Activated T-cell treated with anti-CD3 and anti-CD28 coated beads for 24 hours (primary cell): ENCODE measurements around the gene NGDN.

Experiments used
- DNase-seq: peaks from one replicate; pipeline ENCODE4 v3.0.0-alpha.2; 2020; ENCODE audit warnings: low read depth

NGDN gene

DNA sequence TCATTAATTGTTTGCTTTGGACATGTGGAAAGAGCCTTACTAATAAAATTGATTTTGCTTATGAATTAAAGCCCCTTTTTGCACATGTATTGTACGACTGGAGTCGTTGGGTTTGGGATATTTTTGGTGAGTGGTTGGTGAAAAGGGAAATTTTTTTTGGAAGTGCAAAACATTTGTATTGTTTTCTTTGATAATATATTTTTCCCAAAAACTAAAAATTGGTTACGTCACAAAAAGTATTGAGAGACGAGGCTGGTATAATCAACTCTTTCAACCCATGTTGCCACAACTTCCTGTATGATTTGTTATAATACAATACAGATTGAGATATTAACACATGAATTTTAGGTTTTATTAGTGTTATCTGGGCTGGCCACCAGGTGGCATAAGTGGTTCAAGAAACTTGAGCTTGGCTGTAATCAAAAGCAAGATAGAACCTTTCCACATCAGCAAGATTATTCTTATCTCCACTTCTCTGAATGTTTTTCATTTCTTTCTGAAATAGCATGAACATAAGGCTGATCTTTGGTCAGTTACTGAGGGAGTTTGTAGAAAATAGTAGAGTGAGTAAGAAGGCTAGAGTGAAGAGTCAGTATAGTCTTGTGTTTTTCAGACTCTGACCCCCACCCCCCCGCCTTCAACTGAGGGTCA is 8.7 kb downstream of the NGDN start:
- peak; percentile 24 for DNase-seq

DNA sequence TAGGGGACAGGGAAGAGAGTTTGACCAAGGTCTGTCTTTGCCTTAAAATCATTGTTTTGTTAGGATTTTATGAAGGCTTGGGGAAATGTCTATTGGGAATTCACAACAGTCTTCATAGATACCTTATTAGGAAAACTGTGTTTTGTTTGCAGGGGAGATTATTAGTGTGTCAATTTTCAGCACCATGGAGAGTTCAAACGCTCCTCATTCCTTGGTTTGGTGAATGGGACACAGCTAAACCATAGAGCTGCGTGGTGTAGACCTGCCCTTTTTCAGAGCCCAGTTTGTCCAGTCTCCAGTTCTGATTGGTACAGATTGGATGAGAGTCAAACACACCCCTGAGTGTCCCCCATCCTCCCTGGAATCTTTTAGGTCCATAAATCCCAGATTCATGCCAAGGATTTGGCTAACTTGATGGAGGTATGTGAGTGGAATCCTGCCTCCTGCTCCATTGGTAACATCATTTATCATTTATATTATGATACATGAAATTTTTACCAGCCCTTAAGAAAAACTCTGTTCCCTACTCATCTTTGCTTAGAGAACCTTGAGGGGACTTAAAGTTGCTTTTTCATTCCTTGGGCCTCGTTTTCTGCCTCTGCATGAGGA is 12.0 kb downstream of the NGDN start:
- no peak for DNase-seq

DNA sequence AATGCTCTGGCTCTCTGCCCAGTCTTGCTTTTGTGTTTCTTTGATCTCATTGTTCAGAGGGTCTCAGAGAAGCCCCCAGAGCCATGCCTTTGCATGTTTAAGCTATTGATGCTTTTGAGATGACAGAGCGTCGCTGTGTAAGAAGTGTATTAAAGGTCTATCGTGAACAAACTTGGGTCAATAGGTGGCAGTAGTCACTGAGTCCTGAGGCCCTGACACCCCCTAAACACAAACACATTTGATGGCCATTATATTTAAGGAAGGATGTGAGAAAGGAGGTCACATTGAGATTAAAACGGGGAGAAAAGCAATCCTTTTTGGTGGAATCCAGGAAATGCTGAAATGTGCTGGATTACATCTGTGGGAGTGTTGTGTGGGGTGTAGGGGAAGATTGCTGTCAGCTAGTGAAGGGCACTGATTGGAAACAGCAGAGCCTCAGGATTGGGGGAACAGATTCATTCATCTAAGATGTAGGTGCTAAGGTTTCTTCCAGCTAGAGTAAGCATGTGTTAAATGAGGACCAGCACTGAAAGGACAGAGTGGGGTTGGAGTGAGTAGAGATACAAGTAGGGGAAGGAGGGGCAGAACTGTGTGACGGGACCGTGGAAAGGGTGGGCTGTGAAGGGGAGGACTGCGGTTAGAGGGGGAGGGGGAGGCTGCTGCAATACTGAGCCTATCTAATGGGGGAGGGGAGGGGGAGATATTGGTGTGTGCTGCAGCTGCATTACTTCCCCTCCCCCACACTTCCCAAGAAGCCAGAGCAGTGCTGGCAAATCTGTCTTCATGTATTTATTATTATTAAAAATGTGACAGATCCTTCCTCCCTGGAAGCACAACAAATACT is 12.7 kb downstream of the NGDN start:
- DNase-seq = no peak

DNA sequence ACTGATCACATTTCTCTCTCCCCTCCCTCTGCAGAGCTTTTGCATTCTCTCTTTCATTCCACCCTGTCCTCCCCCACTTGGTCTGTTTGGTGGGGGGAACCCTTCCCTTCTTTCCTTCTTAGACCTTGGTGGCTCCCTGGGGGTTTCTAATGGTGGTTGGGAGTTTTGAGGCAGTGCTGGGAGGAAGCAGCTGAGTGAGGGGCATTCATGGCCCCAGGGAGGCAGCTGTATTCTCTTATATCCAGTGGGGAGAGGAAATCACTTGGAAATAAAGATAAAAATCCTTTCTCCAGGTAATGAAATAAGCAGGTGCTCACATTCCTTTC is 13.3 kb downstream of the NGDN start:
- no peak for DNase-seq

DNA sequence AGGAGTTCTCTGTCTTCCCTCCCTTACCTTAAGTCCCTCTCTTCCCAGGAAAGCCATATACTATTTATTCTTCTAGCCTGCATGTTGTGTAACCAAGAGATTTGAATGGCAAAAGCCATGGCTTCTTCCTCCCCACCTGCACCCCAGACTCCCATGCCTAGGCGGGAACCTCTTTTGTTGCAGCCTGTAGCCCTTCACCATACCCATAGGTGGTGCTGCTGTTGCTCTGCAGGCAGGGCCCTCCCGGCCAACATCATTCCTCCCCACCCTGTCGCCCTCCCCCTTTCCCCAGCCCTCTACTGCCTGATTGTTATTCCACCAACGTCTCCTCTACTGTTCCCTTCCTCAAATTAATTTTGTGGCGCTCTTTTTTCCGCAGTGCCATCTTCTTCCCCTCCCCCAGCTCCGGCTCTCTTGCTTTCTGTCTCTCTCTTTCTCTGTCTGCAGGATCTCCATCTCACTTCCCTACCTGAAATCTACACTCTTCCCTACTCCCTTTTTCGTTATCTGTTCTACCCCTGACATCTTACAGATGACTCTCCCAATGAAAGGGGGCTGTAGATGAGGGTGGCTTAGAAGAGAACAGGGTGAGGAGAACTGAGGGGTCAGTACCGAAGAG is 13.8 kb downstream of the NGDN start:
- DNase-seq = no peak

DNA sequence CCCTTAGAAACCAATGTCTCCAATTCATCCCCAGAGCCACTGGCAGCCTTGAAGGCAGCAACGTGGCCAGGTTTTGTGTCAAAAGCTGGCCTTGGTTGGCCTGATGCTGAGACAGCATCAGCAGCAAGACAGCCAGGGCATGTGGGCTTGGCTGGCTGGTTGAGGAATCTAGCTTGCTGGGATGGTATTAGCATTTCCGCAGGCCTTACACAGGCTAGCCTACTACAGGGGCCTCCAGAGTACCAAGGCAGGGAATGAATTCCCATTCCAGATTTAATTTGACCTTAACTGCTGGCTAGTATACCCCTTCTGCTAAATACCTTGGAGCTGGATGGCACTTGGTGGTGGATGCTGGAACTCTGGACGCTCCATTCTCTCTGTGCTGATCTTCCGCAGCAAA is 15.8 kb downstream of the NGDN start:
- no peak for DNase-seq

DNA sequence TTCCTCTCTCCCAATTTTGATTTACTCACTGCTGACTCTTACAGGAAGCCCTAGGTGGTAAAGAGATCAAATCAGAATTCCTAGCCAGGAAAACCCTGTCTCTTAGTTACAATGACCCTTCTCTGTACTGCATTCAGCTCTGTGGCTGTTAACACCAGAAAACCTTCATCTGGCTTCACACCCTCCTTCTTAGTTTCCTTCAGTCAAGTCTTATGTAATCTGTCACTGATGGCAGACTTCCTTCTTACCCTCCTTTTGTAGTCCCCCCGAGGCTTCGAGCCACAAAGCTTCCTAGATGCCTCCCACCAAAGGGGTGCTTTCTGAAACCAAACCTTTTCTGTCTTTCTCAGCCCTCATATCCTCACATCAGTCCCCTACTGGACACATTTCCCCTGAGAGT is 16.5 kb downstream of the NGDN start:
- DNase-seq = no peak

DNA sequence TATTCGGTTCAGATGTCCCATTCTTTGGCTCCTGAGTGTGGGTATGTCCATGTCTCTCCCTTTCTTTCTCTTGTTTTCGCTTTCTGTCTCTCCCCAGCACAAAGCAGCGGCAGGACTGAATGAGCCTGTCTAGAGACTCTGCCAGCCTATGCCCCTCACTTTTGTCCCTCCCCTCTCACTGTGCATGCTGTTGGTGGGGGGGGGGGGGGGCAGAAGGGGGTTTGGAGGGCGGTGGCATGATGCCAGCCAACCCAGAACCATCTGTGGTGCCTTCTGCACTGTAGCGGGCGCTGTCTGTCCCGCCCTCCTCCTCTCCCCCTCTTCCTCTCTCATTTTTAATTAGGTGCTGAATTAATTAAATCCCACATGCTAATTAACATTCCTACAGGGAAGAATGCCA is 17.7 kb downstream of the NGDN start:
- DNase-seq = no peak

DNA sequence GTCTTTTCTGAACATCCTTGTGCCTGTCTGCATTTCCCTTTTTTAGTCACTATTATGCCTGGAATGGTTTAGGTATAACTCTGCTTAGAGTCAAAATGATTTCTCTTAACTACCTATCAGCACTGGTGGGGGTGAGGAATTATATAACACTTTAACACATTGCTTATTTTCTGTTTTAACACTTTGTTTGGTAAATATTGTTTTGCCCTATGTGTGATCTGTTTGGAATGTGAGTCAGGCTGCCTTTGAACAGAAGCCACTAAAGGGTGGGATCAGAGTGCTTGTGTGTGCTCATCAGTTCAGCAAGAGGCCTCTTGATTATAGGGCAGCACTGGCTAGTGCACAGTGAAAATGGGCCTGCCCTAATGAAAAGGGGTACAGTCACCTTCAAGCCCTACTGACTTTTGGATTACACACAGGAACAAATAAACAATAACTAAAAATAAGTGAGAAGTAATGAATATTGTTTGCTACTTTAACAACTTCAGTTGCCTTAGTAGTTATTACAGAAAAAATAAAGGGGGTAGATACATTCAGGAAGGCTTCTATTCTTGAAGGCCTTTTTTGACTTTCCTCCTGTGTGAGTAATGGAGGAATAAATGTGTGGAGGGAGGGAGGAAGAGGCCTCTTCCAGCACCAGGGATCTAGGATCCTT is 23.2 kb downstream of the NGDN start:
- no peak for DNase-seq

DNA sequence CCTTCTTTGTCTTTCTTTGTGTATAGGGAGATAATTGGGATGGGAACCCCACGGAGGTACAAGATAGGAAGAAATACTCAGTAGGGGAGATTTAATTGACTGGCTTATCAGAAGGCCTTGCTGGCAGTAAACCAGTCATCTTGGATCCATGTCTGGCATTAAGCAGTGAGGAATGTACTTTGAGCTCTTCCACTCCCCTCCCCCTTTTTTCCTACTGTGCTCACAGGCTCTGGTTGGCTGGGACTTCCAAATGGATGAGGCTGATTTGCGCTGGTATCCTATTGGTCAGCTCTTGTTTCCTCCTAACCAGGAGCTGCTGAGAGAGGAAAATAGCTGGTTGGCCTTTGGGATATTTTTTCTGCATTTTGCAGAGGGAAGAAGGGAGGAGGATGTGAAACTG is 24.7 kb downstream of the NGDN start:
- DNase-seq = no peak

DNA sequence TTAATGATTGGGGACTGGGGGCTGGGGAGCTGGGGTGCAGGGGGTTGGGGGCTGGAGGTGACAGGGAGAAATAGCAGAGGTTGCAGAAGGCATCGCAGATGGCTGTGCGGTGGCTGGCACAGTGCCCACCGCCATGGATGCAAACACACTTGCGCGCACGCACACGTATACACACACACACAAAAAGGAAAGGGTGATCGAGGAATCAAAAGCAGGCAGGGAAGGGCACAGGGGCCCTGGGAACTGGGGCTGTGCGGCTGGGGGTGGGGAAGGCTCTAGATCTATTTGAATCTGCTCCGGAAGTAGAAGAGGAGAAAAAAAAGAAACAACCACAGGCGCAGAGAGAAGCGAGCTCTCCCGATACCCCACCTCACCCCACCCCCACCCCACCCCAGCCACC is 42.7 kb downstream of the NGDN start:
- DNase-seq = no peak

DNA sequence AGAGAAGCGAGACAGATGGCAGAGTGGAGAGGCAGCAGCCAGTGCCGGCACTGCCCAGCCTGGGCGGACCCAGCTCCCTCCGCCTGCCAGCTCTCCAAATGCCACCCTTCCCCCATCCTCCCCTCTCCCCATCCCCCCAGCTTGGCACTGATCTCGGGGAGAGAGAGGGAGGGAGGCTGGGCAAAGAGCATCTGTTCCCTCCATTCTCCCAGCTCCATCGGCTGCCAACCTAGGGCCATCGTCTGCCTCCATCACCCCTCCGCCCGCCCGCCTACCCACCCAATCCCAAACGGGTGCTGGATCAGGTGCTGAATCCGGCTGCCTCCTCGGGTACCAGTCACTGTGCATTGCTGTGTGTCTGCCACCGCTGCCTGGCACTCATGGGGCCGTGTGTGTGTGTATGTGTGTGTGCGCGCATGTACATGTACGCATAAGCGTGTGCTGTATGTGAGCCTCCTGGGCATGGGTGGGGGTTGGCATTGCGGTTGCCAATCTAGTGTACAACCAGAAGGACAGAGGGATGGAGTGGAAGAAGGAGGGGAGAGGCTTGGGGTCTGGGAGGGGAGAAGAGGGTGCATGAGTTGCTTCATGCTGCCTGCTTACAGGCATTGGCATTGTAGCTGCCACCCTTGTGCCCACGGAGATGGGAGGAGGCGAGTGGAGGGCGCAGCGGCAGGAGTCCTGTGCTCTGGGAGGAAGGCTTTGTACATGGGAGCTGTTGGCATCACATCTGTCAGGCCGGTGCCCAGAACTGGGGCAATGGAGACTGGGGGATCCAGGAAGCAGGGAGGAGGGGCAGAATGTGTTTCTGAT is 43.7 kb downstream of the NGDN start:
- DNase-seq = no peak

DNA sequence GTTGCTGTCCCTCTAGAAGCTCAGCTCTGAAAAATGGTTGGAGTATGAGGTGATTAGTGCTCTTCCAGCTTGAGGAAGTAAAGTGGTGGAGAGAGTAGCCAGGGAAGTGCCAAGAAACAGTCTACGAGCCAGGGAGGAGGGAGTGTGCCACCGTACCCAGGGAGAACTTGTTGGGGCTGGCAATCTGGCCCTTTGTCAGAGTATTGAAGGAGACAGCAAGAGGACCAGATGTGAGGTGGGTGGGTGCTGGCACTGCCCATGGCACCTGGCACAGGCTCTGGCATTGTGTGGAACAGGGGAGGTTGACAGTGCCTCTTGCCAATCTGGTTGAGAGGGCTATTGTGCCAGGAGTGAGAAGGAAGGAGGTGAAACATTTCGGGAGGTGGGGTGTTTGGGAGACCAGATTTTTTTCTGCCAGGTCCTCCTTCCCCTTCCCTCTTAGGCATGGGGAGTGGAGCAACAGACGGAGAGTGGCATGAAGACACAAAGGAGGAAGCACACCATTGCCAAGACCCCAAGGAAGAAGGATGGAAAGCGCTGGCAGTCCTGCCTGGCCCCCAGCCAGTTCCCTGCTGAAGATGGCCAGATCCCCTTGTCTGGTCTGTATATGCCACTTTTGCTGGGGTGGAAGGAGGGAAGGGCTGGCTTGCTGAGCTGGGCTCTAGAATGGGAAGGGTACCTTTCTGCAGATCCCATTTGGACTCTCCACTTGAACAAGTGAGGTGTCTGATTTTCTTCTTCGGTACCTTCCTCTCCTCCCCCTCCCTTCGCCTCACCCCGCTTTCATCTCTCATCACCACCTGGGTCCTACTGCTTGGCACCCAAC is 44.5 kb downstream of the NGDN start:
- no peak for DNase-seq

DNA sequence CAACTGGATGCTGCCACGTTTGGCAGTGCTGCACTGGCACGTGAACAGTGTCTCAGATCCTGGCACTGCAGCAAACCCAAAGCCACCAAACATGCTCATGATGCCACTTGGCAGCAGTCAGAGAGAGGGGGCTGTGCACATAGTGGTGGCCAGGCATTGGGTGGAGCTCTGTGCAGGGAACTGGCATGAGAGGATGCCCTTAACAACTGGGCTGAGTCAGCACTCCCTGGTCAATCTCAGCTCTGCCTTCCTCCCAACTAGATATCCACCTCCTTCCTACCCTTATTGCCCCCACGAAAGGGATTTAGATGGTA is 45.1 kb downstream of the NGDN start:
- DNase-seq = no peak

DNA sequence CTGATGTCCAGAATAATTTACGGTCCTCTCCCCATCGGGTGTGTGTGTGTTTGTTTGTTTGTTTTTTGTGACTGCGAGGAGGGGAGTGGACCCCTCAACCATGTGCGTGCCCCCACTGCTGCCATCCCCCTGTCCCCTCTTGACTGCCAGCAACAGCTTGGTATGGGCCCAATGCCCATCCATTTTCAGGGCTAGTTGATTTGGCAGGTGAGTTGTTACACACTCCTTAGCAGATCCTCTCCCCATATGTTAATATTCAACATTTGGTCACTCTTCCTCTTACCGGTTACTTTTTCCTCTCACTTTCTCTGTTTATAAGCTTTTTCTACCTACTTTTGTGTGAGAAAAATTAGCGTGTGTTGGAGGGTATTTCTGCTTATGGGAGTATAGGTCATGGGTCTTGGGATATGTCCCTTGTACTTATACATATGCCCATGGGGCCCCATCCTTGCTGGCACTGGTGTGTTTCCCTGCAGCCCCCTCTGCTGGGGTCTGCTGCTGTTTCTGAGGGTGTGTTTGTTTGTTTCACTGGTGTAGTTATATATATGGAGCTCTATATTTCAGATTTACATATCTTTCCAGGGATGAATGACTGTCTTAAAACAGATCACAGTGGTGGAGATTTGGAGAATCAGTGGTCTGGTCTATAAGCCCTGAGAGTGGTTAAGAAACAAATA is 48.3 kb downstream of the NGDN start:
- no peak for DNase-seq

DNA sequence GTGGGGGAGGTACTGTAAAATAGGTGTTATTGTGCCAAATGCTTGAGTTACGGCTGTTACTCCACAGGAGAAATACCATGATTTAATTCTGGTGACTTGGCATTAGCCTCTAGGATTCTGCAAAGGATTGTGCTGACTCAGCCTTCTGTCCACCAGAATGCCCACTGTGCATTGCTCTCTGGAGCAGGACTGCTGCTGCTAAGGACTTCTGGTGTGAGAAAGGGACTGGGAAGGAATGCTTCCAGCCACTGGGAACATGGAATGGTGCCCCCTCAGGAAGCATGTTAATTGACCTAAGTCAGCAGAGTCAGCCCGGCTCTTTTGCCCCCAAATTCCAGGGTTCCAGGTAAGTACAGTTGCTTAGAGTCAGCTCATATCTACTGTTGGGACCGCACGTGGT is 49.2 kb downstream of the NGDN start:
- no peak for DNase-seq

DNA sequence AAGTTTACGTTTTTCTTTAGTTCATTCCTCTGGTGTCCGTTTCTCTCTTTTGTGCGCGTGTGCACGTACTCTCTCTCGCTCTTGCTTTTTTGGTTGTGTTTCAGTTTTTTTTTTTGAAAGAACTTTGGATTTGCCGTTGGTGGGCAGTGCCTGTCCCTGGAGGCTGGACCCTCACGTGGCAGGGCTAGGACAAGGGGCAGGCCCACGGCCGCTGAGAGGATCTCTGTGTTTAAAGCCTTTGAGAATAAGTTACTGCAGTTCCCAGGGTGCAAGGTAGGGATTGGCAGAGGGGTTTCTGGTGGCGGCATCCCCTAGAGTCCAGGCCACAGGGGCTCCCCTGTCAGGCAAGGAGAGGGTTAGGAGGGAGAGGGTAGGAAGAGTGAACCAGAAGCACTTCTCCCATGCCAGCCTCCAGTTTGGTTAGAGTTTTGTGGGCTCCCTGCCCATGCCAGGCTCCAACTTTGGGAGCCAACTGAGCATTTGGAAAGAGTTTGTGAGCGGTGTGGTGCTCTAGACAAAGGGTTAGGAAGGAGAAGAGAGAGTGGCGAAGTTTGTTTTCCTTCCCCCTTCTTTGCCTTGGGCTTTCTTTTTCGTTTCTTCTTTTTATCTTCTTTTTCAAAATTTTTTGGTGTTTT is 51.5 kb downstream of the NGDN start:
- DNase-seq = no peak

DNA sequence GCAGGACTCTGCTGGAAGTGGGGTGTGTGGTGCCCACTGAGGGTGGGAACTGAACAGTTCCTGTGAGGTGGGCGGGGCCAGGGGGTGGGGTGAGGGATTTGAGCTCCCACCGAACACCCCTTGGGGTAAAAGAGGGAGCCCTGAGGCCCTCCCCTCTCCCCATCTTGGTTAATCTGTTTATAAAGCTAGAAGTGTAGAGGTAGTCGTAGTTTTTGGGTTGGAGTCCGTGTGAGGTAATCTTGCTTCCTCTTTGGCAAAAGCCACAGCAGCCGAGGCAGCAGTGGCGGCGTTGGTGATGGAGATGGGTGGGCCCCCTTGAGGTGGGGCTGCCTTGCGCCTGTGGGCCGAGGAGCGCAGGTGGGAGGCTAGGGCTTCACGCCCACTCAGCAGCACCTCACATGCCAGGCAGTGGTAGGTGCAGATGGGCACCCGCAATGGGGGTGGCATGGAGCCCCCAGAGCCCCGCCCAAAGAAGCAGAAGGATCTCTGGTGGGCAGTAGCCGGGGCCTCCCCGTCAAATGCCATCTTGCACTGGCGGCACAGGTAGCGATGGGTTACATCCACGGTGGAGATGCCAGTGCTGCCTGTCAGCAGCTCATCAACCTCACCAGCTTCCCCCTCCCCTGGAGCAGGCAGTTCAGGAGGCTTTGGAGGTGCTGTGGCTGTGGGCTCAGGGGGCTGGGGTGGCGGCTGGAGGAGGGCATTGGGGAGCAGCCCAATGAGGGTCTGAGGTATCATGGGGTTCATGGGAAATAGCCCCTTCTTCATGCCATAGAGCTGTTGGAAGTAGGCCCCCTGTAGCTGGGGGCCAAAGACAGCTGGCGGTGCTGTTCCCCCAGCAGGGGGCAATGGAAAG is 52.5 kb downstream of the NGDN start:
- DNase-seq = no peak

DNA sequence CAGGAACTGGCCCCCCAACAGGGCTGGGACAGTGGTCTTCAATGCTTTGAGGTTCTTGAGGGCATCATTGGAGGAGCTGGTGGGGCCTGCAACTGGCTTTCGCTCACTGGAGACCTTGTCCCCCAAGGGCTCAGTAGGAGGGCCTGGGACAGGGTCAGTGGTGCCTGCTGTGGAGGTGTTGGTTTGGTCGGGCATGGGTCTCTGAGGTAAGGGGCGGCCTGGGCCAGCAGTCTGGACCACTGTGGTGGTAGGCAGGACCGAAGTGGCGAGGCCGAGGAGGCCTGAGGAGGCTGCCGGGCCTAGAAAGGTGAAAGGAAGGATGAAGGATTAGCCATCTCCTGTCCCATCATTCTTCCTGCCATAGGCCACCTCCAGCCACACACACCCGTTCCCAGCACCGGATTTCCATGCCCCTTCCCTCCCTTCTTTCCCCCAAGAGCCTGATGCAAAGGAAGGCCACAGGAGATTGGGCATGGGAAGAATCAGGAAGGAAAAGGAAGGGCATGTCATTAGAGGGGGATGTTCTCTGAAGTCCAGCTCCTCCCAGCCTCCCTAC is 53.2 kb downstream of the NGDN start:
- no peak for DNase-seq
